Pancreas (tissue), 10 donors: ENCODE results near the gene CABP7. TPM values are rescaled to one million over a fixed set of nuclear protein-coding genes. Genes with fewer than 3 reads are reported as not detected.

ENCODE experiments used
- ATAC-seq, 4 donors: fragments of 200-7000 bp; cut with Tn5 transposase; one replicate each; pipeline versions ENCODE4 v1.8.0 to v1.9.1; 2020; ENCODE audit warnings: mild to moderate bottlenecking in 4 of 4, moderate library complexity in 4 of 4
- DNase-seq, 6 donors: peaks; one replicate each; pipeline ENCODE4 v3.0.0-alpha.2; 2020
- FAIRE-seq: peaks from 2 replicates; lab custom pipeline; 2012; peaks lifted over from hg19 to GRCh38; lab: Jason Lieb, UNC
- H3K27ac ChIP-seq, 4 donors: fragments of 200-600 bp; sonication (generic); 1 replicate in 3 of 4; 2 replicates in 1 of 4; pipeline versions ENCODE4 v1.5.0 to v1.8.0; 2020
- H3K27me3 ChIP-seq, 4 donors: fragments of 200-600 bp; one replicate each; pipeline ENCODE4 v1.8.0; 2021
- H3K36me3 ChIP-seq, 3 donors: fragments of 200-600 bp; sonication (generic) in 1 of 3; one replicate each; pipeline versions ENCODE4 v1.5.0 to v1.8.0; 2020 to 2021
- H3K4me1 ChIP-seq, 3 donors: fragments of 200-600 bp; one replicate each; pipeline ENCODE4 v1.8.0; 2021
- H3K4me3 ChIP-seq, 4 donors: fragments of 200-600 bp; sonication (generic) in 2 of 4; one replicate each; pipeline versions ENCODE4 v1.5.0 to v1.8.0; 2020 to 2021
- H3K9me3 ChIP-seq, 4 donors: fragments of 200-600 bp; one replicate each; pipeline ENCODE4 v1.8.0; 2021
- WGBS, 2 donors: extraction: QIAGEN DNeasy Blood & Tissue Kit; methylation state at CpG; one replicate each; pipeline ENCODE4 v1.1.7; 2013; 5-methylcytosine and 5-hydroxymethylcytosine counted together
- intact Hi-C, 3 donors: fragments of 100-400 bp; cut with DNase I; formaldehyde crosslinking; loops; one replicate each; pipeline versions ENCODE4 v1.11.1 to v1.14.2; 2022
- polyA plus RNA-seq, 2 donors: library from polyadenylated mRNA; stranded (reverse); fragments of 200-250 nt; gene quantifications; one replicate each; pipeline ENCODE4 v1.2.3, GENCODE V29; 2013
- total RNA-seq, 6 donors: library from RNA; stranded (reverse); fragmentation: NEBNext Ultra II Directional in 4 of 6; extraction: Animal tissue kit (Norgen Biotek cat#: 25700) in 4 of 6; gene quantifications; one replicate each; pipeline versions ENCODE4 v1.2.1 to v1.2.4, GENCODE V29; 2021 to 2023
- TF ChIP-seq, protein P1 (sequence below), 4 donors: fragments of 200-600 bp; sonication (generic) in 3 of 4; IDR thresholded peaks; one replicate each; pipeline versions ENCODE4 v1.5.0 to v1.8.0; 2021; ENCODE audit warnings: antibody characterized with exemption in 4 of 4
- donor health status: healthy with polysubstance abuse.
- donor health status: DM: no; HTN: no; CAD: no; lungs with moderate emphysema.
- donor health status: DM: no; HTN: no; CAD: no.
- donor health status: control.
- donor health status: control.
- donor health status: Bipolar disorder and iron deficiency.
- donor health status: DM: yes; HTN: yes; CAD: no.
- donor health status: DM: no; HTN: no; CAD: no.
- donor health status: DM: no; HTN: no; CAD: no.
- donor health status: DM: yes; HTN: yes; CAD: no.

Gene CABP7
- total and polyA plus RNA-seq, 8 donors: 0.56 to 17.9 (median 2.2) TPM

GRCh38 chr22:29731058-29731850 lies 11.5 kb downstream of the CABP7 start:
- Histone ChIP-seq H3K4me1 (no peaks in the 10 kb centered on the region), H3K4me3 (no peak overlapping the region), H3K9me3 (no peaks in the 10 kb centered on the region), H3K36me3 (peaks cover 0 to 5% (median 0%) of the 10 kb centered on the region in 3 donors), H3K27me3 (no peaks in the 10 kb centered on the region), H3K27ac (no peak overlapping the region)
- TF ChIP-seq, protein P1, sequence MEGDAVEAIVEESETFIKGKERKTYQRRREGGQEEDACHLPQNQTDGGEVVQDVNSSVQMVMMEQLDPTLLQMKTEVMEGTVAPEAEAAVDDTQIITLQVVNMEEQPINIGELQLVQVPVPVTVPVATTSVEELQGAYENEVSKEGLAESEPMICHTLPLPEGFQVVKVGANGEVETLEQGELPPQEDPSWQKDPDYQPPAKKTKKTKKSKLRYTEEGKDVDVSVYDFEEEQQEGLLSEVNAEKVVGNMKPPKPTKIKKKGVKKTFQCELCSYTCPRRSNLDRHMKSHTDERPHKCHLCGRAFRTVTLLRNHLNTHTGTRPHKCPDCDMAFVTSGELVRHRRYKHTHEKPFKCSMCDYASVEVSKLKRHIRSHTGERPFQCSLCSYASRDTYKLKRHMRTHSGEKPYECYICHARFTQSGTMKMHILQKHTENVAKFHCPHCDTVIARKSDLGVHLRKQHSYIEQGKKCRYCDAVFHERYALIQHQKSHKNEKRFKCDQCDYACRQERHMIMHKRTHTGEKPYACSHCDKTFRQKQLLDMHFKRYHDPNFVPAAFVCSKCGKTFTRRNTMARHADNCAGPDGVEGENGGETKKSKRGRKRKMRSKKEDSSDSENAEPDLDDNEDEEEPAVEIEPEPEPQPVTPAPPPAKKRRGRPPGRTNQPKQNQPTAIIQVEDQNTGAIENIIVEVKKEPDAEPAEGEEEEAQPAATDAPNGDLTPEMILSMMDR (IDR thresholded peaks at IDR 0.05): no peak
- intact Hi-C loops: no loop called here
- ATAC-seq (no peak), DNase-seq (no peak), FAIRE-seq (no peak)
- 79 to 81% methylated on average over 18 of the region's 18 CpGs for WGBS, 2 donors

DNA sequence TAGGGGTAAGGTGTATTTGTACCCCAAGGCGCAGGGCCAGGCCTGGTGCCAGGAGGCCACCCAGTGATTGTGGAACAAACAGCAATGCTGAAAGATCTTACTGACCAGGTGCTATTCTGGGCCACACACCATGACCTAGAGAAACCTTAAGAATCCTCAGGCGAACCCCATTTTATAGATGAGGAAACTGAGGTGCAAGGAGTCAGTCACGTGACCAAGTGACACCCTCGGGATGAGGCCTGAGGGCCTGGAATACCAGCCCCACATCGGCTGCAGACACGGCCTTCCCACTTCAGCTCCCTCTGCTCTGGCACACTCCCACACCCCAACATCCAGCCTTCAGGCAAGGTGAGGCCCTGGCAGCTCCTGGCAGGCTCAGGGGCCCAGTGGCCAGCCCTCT lies 13.1 kb downstream of the CABP7 start:
- 88 to 96% methylated on average over 5 to 6 of the region's 6 CpGs for WGBS, 2 donors
- H3K36me3 ChIP-seq: peaks cover 0 to 5% (median 0%) of the 10 kb centered on the region in 3 donors
- H3K27ac ChIP-seq: no peak overlapping the region
- no peaks in the 10 kb centered on the region for H3K9me3 ChIP-seq
- DNase-seq (no peak), ATAC-seq (no peak), FAIRE-seq (no peak)
- no peaks in the 10 kb centered on the region for H3K4me1 ChIP-seq
- TF ChIP-seq, protein P1 (IDR thresholded peaks at IDR 0.05): no peak
- intact Hi-C loops: no loop called here
- no peak overlapping the region for H3K4me3 ChIP-seq
- H3K27me3 ChIP-seq: no peaks in the 10 kb centered on the region

- Histone ChIP-seq H3K36me3 (peaks cover 0 to 5% (median 0%) of the 10 kb centered on the region in 3 donors), H3K4me1 (no peaks in the 10 kb centered on the region), H3K9me3 (no peaks in the 10 kb centered on the region), H3K27ac (peak overlapping the region in 1 of 4 donors; percentile 17), H3K4me3 (no peak overlapping the region), H3K27me3 (no peaks in the 10 kb centered on the region)
- intact Hi-C loops: no loop called here
- TF ChIP-seq, protein P1 (IDR thresholded peaks at IDR 0.05): no peak
- DNase-seq (peak in 4 of 6 donors; percentile 41 to 76 (median 66)), ATAC-seq (peak; percentile 67 to 77 (median 72)), FAIRE-seq (no peak)
- WGBS, 2 donors: 60 to 65% methylated on average over 19 of the region's 19 CpGs
Measured at GRCh38 chr22:29733362-29734201, 13.8 kb downstream of the CABP7 start.

DNA sequence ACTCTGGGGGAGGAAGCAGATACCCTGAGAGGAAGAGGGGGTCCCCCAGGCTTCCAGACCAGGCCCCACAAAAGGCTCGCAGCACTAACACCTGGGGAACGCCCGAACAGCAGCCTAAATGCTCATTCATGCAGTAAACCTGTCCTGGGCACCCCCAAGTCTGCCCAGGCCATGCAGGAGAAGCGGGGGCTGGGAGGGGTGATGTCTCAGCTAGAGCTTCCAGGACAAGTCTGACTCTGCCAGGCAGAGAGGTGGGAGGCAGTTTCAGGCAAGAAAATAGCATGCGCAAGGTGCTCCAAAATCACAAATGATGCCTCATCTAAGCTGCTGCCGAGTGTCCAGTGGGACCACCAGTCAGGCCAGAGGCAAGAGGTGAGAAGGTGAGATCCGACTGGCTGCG lies 14.6 kb downstream of the CABP7 start:
- no peaks in the 10 kb centered on the region for H3K27me3 ChIP-seq
- H3K36me3 ChIP-seq: peaks cover 0 to 5% (median 0%) of the 10 kb centered on the region in 3 donors
- intact Hi-C loops: no loop called here
- whole genome bisulfite sequencing, 2 donors: 94% methylated on average over 8 of the region's 8 CpGs
- no peak for ATAC-seq
- DNase-seq: no peak
- no peak for FAIRE-seq
- no peak overlapping the region for H3K27ac ChIP-seq
- no peaks in the 10 kb centered on the region for H3K9me3 ChIP-seq
- TF ChIP-seq, protein P1 (IDR thresholded peaks at IDR 0.05): no peak
- H3K4me3 ChIP-seq: no peak overlapping the region
- no peaks in the 10 kb centered on the region for H3K4me1 ChIP-seq
